Measurements from ENCODE around the gene CAPN7.
"Not testable (repeated sequence)": the region's sequence is repeated elsewhere in the genome, so short reads cannot be mapped to it uniquely, and the experiment has no call there.

Gene CAPN7

DNA sequence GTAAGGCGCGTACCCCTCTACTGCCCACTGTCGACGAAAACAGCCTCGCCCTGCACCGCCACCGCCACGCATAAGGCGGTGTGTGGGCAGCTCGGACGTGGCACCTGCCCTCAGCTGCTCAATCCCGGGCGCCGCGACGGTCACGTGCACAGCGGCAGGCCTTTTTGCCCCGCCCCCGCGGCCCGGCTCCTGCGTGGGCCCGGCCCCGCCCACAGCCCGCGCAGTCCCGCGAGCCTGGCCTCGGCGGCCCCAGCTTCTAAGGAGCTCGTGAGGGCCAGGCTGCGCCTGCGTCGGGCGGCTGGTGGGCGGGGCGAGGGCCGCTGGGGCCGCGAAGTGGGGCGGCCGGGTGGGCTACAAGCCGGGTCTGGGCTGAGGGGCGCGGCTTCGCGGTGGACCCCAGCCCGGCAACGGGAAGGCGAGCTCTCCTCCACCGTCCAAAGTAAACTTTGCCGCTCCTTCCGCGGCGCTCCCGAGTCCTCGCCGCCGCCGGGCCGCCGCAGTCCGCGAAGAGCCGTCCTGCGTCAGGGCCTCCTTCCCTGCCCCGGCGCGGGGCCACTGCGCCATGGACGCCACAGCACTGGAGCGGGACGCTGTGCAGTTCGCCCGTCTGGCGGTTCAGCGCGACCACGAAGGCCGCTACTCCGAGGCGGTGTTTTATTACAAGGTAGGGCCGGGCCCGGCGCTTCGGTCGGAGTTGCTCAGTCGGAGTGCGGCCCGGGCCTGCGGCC, at the start of gene CAPN7:
Gene CAPN7 (plus strand): TSS at position 313 of the 728 bp plus-strand sequence. CDS start 250 bp downstream, at position 563.
- DNase-seq (ENCODE audit: low read depth), result peak; percentile 83

DNA sequence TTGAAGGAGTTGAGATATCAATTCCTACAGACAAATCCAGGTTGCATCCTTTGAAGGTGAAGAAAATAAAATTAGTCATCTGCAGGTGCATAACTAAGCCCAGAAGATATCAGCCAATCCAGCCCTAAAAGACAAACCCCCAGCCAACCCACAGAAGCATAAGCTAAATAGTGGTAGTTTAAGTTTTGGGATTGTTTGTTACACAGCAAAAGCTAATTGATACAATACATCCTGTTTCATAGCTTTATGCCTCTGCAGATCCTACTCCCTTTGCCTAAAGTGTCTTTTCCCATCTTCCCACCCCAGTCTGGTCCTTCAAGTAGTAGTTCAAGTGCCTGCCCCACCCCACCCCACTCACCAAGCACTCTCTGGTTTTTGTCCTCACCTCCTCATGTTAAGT, 48.6 kb upstream of the CAPN7 start:
- DNase-seq (ENCODE audit: low read depth), result no peak

DNA sequence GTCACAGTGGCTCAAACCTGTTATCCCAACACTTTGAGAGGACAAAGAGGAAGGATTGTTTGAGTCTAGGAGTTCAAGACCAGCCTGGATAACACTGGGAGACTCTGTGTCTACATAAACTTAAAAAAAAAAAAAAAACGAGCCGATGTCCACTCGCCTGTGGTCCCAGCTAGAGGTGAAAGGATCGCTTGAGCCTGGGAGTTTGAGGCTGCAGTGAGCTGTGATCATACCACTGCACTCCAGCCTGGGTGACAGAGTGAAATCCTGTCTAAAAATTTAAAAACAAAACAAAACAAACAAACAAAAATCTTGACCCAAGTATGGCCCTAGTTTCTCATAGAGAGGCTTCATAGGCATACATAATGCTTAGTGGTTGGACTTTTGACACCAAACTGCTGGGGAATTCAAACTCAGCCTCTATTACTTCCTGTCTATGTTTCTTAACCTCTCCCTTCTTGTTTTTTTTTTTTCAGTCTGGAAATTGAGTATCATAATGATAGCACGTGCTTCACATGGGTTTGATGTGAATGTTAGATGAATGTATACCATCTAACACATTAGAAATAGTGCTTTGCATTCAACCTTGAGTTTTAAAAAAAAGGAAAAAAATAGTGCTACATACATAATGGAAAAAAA, 46.4 kb upstream of the CAPN7 start:
- no peak for DNase-seq (ENCODE audit: low read depth)

DNA sequence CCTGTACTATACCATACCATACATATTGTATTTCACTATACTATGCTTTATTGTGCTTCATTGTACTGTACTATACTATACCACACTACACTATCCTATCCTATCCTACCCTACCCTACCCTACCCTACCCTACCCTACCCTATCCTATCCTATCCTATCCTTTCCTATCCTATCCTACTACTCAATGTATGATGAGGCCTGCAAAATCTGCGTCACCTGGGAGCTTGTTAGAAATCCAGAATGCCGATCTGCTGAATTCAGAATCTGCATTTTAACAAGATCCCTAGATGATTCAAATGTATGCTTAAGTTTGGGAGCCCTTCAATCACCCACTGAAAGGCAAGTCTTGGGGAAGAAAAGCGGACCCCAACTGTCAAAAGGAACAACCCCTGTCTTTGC, 45.4 kb upstream of the CAPN7 start:
- DNase-seq (ENCODE audit: low read depth), result no peak

- no peak for DNase-seq (ENCODE audit: low read depth)
Measured at GRCh38 chr3:15161133-15161532, 44.9 kb upstream of the CAPN7 start.

DNA sequence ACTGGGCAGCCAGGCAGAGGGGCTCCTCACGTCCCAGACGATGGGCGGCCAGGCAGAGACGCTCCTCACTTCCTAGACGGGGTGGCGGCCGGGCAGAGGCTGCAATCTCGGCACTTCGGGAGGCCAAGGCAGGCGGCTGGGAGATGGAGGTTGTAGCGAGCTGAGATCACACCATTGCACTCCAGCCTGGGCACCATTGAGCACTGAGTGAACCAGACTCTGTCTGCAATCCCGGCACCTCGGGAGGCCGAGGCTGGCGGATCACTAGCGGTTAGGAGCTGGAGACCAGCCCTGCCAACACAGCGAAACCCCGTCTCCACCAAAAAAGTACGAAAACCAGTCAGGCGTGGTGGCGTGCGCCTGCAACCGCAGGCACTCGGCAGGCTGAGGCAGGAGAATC, 42.4 kb upstream of the CAPN7 start:
- DNase-seq (ENCODE audit: low read depth), result not testable (repeated sequence)

- DNase-seq (ENCODE audit: low read depth), result no peak
Measured at GRCh38 chr3:15164340-15164739, 41.7 kb upstream of the CAPN7 start.

GRCh38 chr3:15165061-15165460, 41.0 kb upstream of the CAPN7 start:
- no peak for DNase-seq (ENCODE audit: low read depth)

GRCh38 chr3:15166391-15166790, 39.7 kb upstream of the CAPN7 start:
- not testable (repeated sequence) for DNase-seq (ENCODE audit: low read depth)

GRCh38 chr3:15171096-15171495, 35.0 kb upstream of the CAPN7 start:
- DNase-seq (ENCODE audit: low read depth), result no peak

GRCh38 chr3:15172806-15173205, 33.2 kb upstream of the CAPN7 start:
- DNase-seq (ENCODE audit: low read depth), result no peak

DNA sequence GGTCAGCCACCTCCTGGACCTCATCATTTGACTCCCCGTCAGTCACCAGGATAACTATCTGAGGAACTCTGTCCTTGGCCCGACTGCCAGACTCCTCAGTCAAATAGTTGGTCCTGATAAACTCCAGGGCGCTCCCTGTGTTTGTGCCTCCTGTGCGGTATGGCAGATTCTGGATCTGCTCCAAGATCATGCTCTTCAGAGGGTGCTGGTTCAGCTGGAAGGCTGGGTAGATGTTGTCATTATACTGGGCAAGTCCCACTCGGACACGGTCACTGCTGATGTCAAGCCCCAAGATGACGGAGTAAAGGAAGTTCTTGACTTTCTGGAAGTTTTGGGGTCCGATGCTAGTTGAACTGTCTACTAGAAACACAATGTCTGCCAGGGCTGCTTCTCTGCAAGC, 31.1 kb upstream of the CAPN7 start:
- DNase-seq (ENCODE audit: low read depth), result no peak

GRCh38 chr3:15175605-15176004, 30.4 kb upstream of the CAPN7 start:
- no peak for DNase-seq (ENCODE audit: low read depth)

DNA sequence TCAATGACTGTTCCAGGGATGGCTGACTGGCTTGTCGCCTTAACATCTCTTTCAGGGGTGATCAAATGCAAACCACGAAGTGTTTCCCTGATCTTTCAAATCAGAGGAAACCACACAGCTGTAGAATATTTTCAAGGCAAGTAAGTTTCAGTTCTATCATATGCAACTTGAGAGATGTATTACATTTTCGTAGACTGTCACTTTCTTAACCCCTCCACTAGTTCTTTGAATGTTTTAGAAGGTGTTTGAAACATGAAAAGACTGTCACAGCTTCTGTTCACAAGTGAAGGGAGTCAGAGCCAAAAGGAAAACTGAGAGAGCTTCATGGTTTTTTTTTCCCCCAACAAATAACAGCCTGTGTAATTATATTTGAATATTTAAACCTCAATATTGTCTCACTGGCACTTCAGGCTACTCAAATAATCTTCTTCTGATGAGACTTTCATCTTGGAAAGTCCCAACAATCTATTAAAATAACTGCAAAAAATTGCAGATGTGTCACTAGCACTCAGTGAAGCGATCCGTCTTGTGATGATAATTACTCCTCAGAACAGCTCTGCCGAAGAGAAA, 25.9 kb upstream of the CAPN7 start:
- no peak for DNase-seq (ENCODE audit: low read depth)

DNA sequence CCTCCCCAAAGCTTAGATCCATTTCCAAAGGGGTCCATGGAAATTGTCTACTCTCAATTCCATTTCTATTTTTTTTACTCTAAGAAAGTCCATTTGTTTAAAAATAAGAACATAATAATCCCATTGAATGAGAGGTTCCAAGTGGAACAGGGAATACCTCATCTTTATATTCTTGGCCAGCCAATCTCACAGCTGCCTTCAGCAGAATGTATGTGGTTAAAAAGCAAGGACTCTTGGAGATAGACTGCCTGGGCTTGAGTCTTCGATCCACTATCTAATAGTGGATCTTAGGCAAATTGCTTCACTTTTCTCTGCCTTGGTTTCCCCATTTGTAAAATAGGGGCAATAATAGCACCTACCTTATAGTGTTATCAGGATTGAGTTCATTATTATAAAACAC, 24.5 kb upstream of the CAPN7 start:
- DNase-seq (ENCODE audit: low read depth), result no peak

DNA sequence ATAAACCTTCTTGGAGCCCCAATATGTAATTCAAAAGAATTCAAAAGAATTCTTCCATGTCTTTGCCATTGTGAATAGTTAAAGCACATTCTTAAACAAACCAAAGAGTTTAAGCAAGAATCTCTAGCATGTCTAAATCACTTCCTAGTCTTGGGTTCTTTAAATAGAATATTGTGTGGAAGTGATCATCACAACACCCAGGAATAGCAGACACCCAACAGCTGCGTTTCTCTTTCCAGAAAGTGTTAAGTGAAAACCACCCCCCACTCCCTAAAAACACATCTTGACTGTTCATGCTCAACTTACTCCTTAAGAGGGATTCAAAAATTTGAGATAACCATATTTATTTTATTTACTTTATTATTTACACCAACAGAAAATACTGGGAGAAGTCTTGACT, 24.1 kb upstream of the CAPN7 start:
- DNase-seq (ENCODE audit: low read depth), result no peak

- no peak for DNase-seq (ENCODE audit: low read depth)
Measured at GRCh38 chr3:15183011-15183410, 23.0 kb upstream of the CAPN7 start.

- DNase-seq (ENCODE audit: low read depth), result no peak
Measured at GRCh38 chr3:15185404-15185803, 20.6 kb upstream of the CAPN7 start.

DNA sequence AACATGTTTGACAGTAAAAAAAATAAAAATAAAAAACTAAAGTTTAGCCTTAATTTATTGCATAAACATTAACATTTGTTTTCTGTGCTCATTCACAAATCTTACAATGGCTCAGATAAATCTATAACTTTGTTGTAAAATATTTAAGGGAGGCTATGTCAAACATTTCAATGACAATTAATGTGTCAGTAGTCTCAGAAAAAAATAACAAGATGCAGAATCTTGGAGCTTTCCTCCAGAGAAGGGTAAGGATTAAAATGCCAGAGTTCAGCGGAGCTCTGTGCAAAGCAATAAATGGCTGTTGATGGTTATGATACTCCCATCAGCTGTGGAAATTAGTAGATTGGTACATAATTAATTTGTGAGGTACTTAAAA, 20.0 kb upstream of the CAPN7 start:
- DNase-seq (ENCODE audit: low read depth), result no peak

- not testable (repeated sequence) for DNase-seq (ENCODE audit: low read depth)
Measured at GRCh38 chr3:15186477-15187164, 19.4 kb upstream of the CAPN7 start.

DNA sequence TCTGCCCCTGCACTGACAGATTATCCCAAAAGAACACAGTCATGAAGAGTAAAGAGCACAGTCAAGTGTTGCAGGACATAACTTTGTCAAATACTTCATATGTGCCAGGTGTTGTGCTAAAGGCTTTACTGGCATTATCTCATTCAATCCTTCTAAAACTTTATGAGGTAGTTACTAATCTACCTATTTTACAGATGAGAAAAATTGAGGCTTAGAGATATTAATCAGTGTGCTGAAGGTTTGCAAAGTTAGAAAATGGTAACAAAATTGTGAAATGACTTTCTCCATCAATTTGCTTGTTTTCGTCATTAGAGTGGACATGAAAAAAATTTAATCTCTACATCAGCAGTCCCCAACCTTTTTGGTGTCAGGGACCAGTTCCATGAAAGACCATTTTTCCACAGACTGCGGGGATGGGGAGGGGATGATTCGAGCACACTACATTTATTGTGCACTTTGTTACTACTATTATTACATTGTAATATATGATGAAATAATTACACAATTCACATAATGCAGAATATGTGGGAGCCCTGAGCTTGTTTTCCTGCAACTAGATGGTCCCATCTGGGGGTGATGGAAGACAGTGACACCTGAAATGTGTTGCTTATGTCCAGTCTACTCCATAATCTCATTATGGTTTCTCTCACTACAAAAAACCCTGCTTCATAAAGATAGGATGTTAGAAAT, 8.6 kb upstream of the CAPN7 start:
- no peak for DNase-seq (ENCODE audit: low read depth)

DNA sequence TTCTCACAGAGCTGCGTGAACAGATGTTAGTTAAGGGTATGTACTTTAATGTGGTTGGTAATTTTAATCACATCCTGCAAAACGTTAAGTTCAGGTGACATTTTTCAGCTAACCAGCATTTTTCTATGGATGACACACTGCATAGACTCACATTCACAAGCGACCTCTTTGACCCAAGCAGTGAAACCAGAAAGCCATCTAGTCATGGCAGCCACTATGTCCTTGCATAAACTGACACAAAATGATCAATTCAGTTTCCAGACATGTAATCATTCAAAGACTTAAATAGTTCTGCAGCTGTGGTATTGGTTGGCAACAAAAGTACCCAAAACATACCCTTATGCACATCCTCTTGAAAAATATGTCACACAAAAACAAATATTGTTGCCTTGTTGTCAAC, 7.4 kb upstream of the CAPN7 start:
- DNase-seq (ENCODE audit: low read depth), result no peak
